ENCODE results near the gene PPP1R8. TPM values are rescaled to one million over a fixed set of nuclear protein-coding genes. Genes with fewer than 3 reads are reported as not detected.
"Not testable (repeated sequence)": the region's sequence is repeated elsewhere in the genome, so short reads cannot be mapped to it uniquely, and the experiment has no call there.

Gene PPP1R8
- total RNA-seq, 1 donor from 2014 or later = 48.3 TPM

- DNase-seq (ENCODE audit: low read depth in 2 of 2) = peak in 1 of 2 donors; percentile 22
These were observed 1.2 kb downstream of the PPP1R8 start for GRCh38 chr1:27831568-27832410.

GRCh38 chr1:27832762-27833161 lies 2.2 kb downstream of the PPP1R8 start:
- DNase-seq (ENCODE audit: low read depth in 2 of 2) = peak in 1 of 2 donors; percentile 55

GRCh38 chr1:27833470-27833869 lies 2.9 kb downstream of the PPP1R8 start:
- no peak for DNase-seq (ENCODE audit: low read depth in 2 of 2)

- no peak for DNase-seq (ENCODE audit: low read depth in 2 of 2)
These were observed 4.5 kb downstream of the PPP1R8 start for GRCh38 chr1:27835046-27835445.

- DNase-seq (ENCODE audit: low read depth in 2 of 2) = no peak
These were observed 4.9 kb downstream of the PPP1R8 start for GRCh38 chr1:27835501-27835900.

GRCh38 chr1:27849951-27850350 lies 19.4 kb downstream of the PPP1R8 start:
- no peak for DNase-seq (ENCODE audit: low read depth in 2 of 2)

GRCh38 chr1:27855085-27855484 lies 24.5 kb downstream of the PPP1R8 start:
- DNase-seq (ENCODE audit: low read depth in 2 of 2) = no peak

- DNase-seq (ENCODE audit: low read depth in 2 of 2) = no peak
These were observed 26.2 kb downstream of the PPP1R8 start for GRCh38 chr1:27856561-27857343.

GRCh38 chr1:27857552-27857951 lies 27.0 kb downstream of the PPP1R8 start:
- DNase-seq (ENCODE audit: low read depth in 2 of 2) = not testable (repeated sequence)

GRCh38 chr1:27858072-27858948 lies 27.7 kb downstream of the PPP1R8 start:
- peak; percentile 58 to 78 for DNase-seq (ENCODE audit: low read depth in 2 of 2)

- DNase-seq (ENCODE audit: low read depth in 2 of 2) = no peak
These were observed 28.5 kb downstream of the PPP1R8 start for GRCh38 chr1:27858949-27859576.

- DNase-seq (ENCODE audit: low read depth in 2 of 2) = no peak
These were observed 30.9 kb downstream of the PPP1R8 start for GRCh38 chr1:27861436-27861835.

GRCh38 chr1:27862004-27862403 lies 31.4 kb downstream of the PPP1R8 start:
- DNase-seq (ENCODE audit: low read depth in 2 of 2) = no peak

GRCh38 chr1:27862671-27863537 lies 32.3 kb downstream of the PPP1R8 start:
- DNase-seq (ENCODE audit: low read depth in 2 of 2) = peak in 1 of 2 donors; percentile 76

GRCh38 chr1:27863538-27863915 lies 32.9 kb downstream of the PPP1R8 start:
- no peak for DNase-seq (ENCODE audit: low read depth in 2 of 2)

GRCh38 chr1:27864264-27864895 lies 33.8 kb downstream of the PPP1R8 start:
- DNase-seq (ENCODE audit: low read depth in 2 of 2) = no peak

GRCh38 chr1:27865821-27866220 lies 35.2 kb downstream of the PPP1R8 start:
- DNase-seq (ENCODE audit: low read depth in 2 of 2) = no peak

GRCh38 chr1:27868556-27868931 lies 38.0 kb downstream of the PPP1R8 start:
- no peak for DNase-seq (ENCODE audit: low read depth in 2 of 2)

- peak; percentile 51 to 63 for DNase-seq (ENCODE audit: low read depth in 2 of 2)
These were observed 38.5 kb downstream of the PPP1R8 start for GRCh38 chr1:27868932-27869718.

Measured in dermis microvascular lymphatic vessel endothelial cell (primary cell).